HG03439 (cell line): ENCODE data around the gene FN3KRP.

Source experiments
- ATAC-seq: cut with Tn5 transposase; IDR thresholded peaks from one replicate; pipeline ENCODE4 v1.9.1; 2021; ENCODE audit warnings: mild to moderate bottlenecking, moderate library complexity; ENCODE audit not compliant: unreplicated experiment

Gene FN3KRP

DNA sequence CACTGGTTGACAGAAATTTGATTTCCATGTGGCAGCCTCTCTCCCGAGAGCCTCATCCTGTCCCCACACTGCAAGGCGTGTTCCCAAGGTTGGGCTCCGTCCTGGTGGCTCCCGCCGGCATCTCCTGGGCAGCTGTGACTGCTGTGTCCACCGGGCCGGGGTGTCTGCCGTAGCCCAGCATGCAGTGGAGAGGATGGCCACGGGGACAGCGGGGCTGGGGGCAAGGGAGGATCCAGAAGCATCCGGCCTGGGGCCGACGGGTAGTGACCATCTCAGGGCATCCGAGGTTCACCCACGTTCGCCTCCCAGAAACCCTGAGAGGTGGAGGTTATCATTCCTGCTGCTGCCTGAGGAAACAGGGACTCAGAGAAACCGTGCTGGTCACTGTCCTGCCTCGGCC, 10.8 kb upstream of the FN3KRP start:
- no peak for ATAC-seq

- ATAC-seq = no peak
Measured at GRCh38 chr17:82709024-82709675, 7.4 kb upstream of the FN3KRP start.

- ATAC-seq = no peak
Measured at GRCh38 chr17:82709676-82710498, 6.6 kb upstream of the FN3KRP start.

GRCh38 chr17:82710499-82711232, 5.8 kb upstream of the FN3KRP start:
- no peak for ATAC-seq

DNA sequence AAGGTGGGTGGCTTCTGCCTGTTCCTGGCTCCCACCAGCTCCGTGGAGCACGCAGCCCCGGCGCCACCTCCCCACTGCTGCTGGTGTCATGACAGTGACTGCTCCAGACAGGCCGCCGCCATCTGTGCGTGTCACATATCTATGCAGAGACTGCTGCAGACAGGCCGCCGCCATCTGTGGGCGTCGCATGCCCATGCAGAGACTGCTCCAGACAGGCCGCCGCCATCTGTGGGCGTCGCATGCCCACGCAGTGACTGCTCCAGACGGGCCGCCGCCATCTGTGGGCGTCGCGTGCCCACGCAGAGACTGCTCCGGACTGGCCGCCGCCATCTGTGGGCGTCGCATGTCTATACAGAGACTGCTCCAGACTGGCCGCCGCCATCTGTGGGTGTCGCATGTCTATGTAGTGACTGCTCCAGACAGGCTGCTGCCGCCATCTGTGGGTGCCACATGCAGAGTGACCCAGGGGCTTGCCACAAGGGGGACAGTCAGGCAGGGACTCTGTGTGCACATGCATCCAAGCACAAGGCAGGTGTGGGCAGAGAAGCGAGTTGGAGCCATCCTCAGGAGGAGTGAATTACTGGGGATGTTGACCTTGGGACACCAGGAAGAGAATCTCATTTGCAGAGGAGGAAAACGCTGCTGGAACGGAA, 3.3 kb upstream of the FN3KRP start:
- ATAC-seq = no peak

DNA sequence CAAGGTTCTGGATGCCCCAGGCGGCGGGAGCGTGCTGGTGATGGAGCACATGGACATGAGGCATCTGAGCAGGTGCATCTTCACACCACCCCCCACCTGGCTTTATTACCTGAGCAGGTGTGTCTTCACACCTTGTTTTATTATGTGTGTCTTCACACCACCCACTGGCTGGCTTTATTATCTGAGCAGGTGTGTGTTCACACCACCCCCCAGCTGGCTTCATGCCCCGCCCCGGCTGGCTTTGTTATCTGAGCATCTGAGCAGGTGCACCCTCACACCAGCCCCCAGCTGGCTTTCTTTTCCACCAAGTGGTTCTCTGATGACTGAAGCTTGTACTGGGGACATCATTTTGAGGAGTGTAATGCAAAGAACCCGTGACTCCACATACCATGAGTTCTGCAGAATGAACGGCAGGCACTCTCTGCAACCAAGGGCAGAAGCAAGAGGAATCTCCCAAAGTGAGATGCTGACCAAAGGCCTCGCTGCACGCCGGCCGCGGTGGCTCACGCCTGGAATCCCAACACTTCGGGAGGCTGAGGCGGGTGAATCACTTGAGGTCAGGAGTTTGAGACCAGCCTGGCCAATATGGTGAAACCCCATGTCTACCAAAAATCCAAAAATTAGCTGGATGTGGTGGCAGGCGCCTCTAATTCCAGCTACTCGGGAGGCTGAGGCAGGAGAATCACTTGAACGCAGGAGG, 2.6 kb downstream of the FN3KRP start:
- ATAC-seq = no peak

DNA sequence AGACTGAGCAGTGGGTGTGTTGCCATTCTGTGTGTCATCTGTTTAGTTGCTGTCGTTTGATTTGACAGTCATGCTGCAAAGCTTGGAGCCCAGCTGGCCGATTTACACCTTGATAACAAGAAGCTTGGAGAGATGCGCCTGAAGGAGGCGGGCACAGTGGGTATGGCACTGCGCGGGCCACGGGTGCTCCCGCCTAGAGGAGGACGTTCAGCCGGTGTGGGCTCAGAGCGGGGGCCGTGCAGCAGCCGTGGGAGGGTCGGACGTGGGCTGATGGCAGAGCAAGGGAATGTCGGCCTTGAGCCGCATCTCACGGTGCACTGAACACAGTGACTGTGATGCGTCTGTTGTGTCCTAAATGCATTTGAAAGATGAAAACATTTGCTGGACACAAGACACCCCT, 3.7 kb downstream of the FN3KRP start:
- ATAC-seq = no peak

DNA sequence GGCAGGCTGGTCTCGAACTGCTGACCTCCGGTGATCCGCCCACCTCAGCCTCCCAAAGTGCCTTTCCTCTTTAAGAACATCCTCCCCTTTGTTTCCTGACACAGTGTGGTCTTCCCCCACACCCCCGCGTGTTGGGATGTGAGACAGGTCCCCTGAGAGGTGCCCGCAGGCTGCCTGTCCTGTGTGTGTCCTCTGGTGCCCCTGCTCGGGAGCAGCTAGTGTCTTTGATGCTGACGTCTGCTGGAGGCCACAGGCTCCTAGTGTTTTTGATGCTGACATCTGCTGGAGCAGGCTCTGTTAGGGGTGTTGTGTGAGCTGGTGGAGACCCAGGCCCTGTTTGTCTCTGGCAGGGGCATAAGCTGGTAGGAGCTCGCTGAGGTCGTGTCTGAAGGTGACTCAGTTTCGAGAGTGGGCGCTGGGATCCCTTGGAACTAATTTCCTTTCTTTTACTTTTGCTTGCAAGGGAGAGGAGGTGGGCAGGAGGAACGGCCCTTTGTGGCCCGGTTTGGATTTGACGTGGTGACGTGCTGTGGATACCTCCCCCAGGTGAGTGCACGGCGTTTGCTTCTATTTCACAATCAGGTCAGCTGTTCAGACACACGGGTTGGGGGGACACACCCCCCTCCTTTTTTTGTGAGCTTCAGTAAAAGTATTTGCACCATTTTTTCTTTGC, 6.0 kb downstream of the FN3KRP start:
- ATAC-seq = no peak

DNA sequence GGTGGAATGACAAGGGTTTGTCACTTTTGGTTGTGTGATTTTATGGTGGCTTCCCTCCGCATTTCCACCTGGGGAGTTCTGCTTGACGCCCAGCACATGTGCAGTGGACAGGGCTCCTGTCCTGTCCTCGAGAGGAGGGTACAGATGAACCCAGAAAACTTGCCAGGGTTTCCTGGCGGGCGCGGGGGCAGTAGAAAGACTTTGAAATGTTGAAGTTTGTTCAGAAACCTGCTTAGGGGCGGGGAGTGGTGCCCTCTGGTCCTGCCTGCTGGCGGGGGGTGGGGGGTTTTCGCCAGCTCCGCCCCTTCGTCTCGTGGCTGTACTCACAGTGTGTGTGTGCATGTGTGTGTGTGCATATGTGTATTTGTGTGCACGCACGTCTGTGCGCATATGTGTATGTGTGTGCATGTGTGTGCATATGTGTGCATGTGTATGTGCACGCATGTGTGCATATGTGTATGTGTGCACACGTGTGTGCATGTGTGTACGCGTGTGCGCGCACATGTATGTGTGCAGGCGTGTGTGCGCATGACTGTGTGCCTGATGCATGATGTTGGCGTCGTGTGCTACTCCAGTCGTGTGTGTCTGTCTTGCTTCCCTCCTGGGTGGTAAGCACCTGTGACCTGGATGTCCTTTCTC, 6.8 kb downstream of the FN3KRP start:
- no peak for ATAC-seq

- no peak for ATAC-seq
Measured at GRCh38 chr17:82726427-82726826, 9.9 kb downstream of the FN3KRP start.

DNA sequence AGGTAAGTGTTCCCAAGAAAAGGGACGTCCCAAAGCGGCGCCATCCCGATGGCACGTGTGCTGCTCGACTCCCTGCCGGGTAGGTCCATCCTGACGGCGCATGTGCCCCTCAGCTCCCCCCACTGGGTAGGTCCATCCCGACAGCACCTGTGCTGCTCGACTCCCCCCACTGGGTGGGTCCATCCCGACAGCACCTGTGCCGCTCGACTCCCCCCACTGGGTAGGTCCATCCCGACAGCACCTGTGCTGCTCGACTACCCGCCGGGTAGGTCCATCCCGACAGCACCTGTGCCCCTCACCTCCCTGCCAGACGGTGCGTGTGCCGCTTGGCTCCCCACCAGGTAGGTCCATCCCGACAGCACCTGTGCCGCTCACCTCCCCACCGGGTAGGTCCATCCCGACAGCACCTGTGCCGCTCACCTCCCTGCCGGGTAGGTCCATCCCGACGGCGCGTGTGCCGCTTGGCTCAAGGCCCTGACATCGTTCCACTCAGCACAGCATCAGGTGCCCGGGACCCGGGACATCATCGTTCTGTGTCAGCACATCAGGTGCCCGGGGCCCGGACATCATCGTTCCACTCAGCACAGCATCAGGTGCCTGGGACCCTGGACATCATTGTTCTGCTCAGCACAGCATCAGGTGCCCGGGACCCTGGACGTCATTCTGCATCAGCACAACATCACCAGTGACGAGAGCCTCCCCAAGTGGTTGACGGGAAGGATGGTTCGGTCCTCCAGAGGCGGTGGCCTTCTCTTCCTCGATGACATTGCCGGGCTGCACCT, 13.2 kb downstream of the FN3KRP start:
- no peak for ATAC-seq

DNA sequence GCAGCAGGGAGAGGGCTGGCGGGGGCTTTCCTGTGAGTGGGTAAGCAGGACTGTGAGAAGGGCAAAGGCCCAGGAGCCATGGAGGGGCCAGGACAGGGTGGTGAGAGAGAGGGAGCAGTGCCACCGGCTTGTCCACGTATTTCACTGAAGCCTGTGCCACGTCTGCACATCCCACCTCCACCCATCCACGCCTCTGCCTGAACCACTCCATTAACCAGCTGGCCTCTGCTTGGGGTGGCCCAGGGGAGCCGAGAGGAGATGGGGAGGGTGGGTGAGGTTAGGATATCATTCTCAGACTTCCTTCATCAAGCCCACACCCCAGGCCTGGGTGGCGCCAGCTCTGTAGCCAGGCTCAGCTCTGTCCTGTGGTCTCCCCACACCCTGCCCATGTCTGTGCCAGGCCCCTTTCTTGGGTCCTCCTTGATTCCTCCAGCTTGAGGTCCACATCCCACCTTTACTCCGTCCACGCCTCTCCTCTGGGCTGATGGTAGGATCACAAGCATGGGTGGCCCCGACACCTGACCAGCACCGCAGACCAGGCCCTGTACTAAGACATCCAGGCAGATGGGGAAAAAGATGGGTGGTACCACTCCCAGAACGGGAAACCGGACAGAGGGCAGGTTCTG, 15.7 kb downstream of the FN3KRP start:
- ATAC-seq = no peak

DNA sequence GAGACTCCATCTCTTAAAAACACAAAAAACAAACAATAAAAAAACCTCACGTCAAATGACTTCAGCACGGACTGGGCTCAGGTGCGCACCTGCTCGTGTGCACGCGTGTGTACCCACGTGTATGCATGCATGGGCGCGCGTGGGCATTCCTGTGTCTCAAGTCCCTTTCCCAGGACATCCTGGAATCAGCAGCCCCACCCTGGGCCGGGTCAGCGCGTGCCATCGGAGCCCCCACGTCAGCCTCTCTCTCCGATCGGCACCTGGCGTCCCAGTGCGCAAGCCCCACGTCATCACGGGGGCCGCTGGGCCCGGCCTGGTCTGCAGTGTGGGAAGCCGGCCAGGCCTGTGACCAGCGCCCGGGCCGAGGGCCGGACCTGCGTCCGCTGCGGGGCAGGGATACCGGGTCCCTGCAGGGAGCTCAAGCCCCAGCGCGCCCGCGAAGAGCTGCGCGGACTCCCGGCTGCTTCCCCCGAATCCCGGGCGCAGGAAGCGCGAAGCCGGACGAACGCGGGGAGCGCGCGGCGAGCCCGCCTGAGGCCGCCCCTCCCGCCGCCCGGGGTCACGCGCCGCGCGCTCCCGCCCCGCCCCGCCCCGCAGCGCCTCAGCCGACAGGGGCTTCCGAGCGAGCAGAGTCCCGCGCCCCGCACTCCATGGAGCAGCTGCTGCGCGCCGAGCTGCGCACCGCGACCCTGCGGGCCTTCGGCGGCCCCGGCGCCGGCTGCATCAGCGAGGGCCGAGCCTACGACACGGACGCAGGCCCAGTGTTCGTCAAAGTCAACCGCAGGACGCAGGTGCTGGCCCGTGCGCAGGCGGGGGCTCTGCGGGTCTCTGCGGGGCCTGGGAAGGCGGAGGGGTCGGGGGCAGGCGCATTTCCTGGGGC, 18.7 kb downstream of the FN3KRP start, which contains the start of gene FN3K:
Gene FN3K (plus strand): TSS at position 629 of the 880 bp plus-strand sequence. CDS start 22 bp downstream, at position 651.
- no peak for ATAC-seq

GRCh38 chr17:82736511-82737185, 20.1 kb downstream of the FN3KRP start:
- ATAC-seq = no peak

GRCh38 chr17:82737967-82738877, 21.7 kb downstream of the FN3KRP start:
- ATAC-seq = no peak
